Epithelial cell of proximal tubule (primary cell): ENCODE results near the gene IRX1. TPM values are rescaled to one million over a fixed set of nuclear protein-coding genes. Genes with fewer than 3 reads are reported as not detected.

Source experiments
- DNase-seq: peaks from one replicate; pipeline ENCODE4 v3.0.0-alpha.2; 2011; ENCODE audit warnings: low read depth
- H3K4me3 ChIP-seq: 2 replicates; pipeline ENCODE4 v1.5.1; 2011; ENCODE audit warnings: low read depth, mild to moderate bottlenecking, low read length
- CTCF ChIP-seq: conservative IDR thresholded peaks from 2 replicates; pipeline ENCODE4 v1.5.1; 2012; ENCODE audit warnings: low read depth, mild to moderate bottlenecking, low read length
- total RNA-seq: library from RNA; depleted of rRNA; stranded (reverse); fragments of >200 nt; gene quantifications from 2 replicates; pipeline ENCODE4 v1.2.3, GENCODE V29; 2015

The IRX1 gene
- total RNA-seq, 1 donor from 2014 or later = 22.1 TPM

- TF ChIP-seq CTCF = no peak
- DNase-seq = no peak
- peak overlapping the region; percentile 51 for H3K4me3 ChIP-seq
Measured at GRCh38 chr5:3601911-3602782, 6.5 kb downstream of the IRX1 start.

GRCh38 chr5:3602785-3603502 is 7.3 kb downstream of the IRX1 start:
- DNase-seq = no peak
- H3K4me3 ChIP-seq = peak overlapping the region; percentile 51
- peak; percentile 49 for TF ChIP-seq CTCF

- no peak for DNase-seq
- no peak for TF ChIP-seq CTCF
- peak overlapping the region; percentile 4 for H3K4me3 ChIP-seq
Measured at GRCh38 chr5:3604501-3604900, 8.9 kb downstream of the IRX1 start.

GRCh38 chr5:3605298-3606010 is 9.8 kb downstream of the IRX1 start:
- TF ChIP-seq CTCF = no peak

GRCh38 chr5:3606121-3606831 is 10.6 kb downstream of the IRX1 start:
- TF ChIP-seq CTCF = no peak
- H3K4me3 ChIP-seq = no peak overlapping the region
- no peak for DNase-seq

More at GRCh38 chr5:3605298-3606010, 9.8 kb downstream of the IRX1 start:
- no peak overlapping the region for H3K4me3 ChIP-seq
- DNase-seq = no peak

GRCh38 chr5:3607541-3608181 is 12.0 kb downstream of the IRX1 start:
- DNase-seq = no peak
- no peak for TF ChIP-seq CTCF

More at GRCh38 chr5:3607541-3608181, 12.0 kb downstream of the IRX1 start:
- H3K4me3 ChIP-seq = no peak overlapping the region
